Measurements from ENCODE around the gene MED13L.

GRCh38 chr12:116204169-116204568 is 73.3 kb downstream of the MED13L start:
- TF ChIP-seq CTCF (IDR thresholded peaks at IDR 0.05; ENCODE audit: borderline replicate concordance, extremely low read depth, low read length, poor library complexity, severe bottlenecking) (no peak), EZH2 (IDR thresholded peaks at IDR 0.05; ENCODE audit: borderline replicate concordance, low read depth, low read length, severe bottlenecking) (no peak)

Measured in DND-41 (cell line).